22Rv1 (cell line): ENCODE results near the gene AKNA.

Experiments used
- H3K27ac ChIP-seq: fragments of 450-650 bp; 2 replicates; pipeline ENCODE4 v1.5.1; 2017
- ZFX ChIP-seq: fragments of 450-650 bp; IDR thresholded peaks from 2 replicates; pipeline ENCODE4 v1.6.1; 2017; ENCODE audit warnings: antibody characterized with exemption, borderline replicate concordance
- TF ChIP-seq, protein P1 (sequence below): fragments of 450-650 bp; IDR thresholded peaks from 2 replicates; pipeline ENCODE4 v1.5.1; 2017; ENCODE audit warnings: mild to moderate bottlenecking

AKNA gene

DNA sequence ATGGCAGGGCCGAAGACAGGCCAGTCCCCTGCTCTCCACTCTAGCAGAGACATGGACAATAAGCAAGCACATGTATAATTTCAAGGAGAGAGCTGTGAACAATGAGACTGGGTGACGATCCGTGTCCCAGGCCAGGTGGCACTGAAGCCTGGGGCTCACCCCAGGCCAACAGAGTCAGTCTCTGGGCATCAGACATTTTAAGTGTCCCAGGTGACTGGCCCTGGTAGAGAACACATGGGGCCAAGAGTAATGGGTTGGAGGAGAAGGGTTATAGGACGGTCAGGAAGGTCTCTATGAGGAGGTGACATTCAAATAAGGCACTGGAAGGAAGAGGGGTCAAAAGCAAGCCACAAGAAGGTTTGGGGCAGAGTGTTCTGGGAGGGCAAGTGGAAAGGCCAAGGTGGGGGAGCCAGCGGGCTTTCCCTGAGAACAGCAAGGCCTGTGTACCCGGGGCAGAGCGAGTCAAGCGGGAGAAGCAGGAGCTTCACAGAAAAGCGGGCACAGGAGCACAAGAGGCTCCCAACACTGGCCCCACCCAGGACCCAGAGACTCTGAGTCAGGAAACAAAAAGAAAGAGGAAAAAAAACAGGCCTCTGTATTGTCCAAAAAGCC lies 1.1 kb upstream of the AKNA start:
- no peak for TF ChIP-seq ZFX
- TF ChIP-seq, protein P1, sequence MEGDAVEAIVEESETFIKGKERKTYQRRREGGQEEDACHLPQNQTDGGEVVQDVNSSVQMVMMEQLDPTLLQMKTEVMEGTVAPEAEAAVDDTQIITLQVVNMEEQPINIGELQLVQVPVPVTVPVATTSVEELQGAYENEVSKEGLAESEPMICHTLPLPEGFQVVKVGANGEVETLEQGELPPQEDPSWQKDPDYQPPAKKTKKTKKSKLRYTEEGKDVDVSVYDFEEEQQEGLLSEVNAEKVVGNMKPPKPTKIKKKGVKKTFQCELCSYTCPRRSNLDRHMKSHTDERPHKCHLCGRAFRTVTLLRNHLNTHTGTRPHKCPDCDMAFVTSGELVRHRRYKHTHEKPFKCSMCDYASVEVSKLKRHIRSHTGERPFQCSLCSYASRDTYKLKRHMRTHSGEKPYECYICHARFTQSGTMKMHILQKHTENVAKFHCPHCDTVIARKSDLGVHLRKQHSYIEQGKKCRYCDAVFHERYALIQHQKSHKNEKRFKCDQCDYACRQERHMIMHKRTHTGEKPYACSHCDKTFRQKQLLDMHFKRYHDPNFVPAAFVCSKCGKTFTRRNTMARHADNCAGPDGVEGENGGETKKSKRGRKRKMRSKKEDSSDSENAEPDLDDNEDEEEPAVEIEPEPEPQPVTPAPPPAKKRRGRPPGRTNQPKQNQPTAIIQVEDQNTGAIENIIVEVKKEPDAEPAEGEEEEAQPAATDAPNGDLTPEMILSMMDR = no peak
- no peak overlapping the region for H3K27ac ChIP-seq

DNA sequence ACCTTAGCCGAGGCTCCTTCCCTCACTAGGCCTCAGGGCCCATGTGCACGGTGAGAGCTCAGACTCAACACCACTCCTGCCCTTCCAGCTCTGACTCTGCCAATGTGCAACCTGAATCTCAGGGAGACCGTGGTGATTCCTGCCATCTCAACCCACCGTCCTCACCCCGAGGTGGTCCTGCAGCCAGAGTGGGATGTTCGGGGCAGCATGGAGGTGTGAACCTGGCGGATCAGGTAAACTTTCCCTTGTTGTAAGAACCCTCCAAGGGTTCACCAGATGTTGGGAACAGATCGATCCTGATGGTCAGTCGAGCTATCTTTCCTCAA lies 538 bp upstream of the AKNA start:
- TF ChIP-seq, protein P1 = no peak
- TF ChIP-seq ZFX = no peak
- H3K27ac ChIP-seq = no peak overlapping the region

DNA sequence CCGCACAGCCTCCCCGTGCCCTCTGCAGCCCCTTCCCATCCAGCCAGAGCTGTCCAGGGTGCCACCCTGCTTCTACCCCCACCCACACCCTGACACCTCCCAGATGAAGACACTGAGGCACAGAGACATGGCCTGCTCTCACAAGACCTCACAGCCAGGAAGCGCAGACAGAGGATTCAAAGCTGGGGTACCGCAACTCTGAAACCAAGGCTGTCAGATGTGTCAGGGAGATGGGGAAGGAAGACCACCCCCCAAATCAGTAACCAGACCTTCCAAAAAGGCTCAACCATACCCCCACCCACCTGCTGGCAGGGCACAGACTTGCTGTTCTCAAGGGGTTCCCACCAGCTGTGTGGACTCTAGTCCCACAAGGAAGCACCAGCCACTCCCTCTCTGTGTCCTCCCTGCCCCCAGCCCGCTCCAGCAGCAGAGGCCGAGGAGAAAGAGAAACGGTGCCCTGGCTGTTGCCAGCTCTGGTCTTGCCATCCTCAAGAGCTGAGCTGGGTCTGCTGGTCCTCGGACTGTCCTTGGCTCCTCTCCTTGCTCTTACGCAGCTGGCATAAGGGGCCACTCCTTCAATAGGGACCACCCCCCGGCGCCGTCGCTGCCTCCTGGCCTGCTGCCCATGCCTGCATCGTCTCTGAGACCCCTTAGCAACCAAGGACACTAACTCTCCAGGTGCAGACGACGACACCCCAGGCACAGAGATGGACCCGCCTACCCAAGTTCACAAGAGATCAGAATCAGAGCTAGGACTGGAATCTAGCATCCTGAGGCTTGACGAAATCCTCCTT lies 699 bp downstream of the AKNA start:
- no peak overlapping the region for H3K27ac ChIP-seq
- TF ChIP-seq ZFX = no peak
- TF ChIP-seq, protein P1 = no peak

DNA sequence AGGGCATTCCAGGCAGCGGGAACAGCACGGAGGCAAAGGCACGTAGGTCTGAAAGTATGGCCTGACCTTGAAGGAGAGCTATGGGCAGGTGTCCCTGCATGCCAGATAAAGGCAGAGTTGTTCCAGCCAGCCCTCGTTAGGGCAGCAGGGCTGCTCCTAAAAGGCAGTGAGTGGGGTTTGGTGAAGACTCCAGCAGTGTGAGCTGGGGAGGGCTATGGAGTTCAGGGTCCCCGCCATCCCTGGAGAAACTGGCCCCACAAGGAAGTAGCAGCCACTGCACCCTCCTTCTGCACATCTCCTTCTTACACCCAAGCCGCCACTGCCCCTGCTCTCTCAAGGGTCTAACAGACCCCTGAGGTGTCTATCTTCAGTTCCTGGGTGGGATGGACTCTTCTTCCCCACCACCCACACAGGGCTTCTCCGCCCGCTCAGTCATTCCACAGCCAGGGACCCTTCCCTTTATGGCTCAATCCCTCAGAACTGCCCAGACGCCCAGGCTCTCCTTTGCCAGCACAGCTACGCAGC lies 1.4 kb downstream of the AKNA start:
- no peak for TF ChIP-seq ZFX
- TF ChIP-seq, protein P1 = no peak
- no peak overlapping the region for H3K27ac ChIP-seq

DNA sequence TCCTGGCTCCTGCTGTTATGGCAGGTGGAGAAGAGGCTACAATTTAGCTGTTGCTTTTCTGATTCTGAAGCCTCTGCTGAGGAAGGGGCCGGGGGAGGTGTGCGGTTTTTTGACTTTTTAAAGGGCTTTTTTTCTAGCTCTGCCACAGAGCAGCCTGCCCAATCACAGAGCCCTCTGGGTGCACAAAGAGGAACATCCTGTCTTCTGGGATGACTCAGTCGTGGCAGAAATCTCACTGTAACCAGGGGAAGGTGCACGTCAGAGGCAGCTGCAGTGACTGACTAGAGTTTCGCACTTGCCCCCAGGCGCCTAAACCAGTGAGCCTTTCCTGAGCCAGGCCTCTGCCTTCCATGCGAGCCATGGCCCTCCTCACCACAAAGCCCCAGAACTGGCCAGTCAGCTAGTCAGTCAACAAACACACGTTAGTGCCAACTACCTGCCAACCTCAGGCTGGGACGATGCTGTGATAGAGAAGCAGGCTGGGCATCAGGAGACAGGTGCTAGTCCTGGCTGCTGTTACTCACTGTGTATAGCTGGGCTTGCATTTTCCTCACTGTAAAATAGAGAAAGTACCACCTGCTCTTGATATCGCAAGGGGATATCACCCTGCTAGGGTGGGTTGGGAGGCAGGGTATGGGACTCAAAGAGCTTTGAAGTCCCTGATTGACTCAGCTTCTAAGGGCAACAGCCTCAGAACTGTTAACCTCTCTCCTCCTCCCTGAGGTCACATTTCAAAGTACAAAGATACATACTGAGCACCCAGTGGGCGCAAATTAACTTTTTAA lies 2.2 kb downstream of the AKNA start:
- no peak overlapping the region for H3K27ac ChIP-seq

DNA sequence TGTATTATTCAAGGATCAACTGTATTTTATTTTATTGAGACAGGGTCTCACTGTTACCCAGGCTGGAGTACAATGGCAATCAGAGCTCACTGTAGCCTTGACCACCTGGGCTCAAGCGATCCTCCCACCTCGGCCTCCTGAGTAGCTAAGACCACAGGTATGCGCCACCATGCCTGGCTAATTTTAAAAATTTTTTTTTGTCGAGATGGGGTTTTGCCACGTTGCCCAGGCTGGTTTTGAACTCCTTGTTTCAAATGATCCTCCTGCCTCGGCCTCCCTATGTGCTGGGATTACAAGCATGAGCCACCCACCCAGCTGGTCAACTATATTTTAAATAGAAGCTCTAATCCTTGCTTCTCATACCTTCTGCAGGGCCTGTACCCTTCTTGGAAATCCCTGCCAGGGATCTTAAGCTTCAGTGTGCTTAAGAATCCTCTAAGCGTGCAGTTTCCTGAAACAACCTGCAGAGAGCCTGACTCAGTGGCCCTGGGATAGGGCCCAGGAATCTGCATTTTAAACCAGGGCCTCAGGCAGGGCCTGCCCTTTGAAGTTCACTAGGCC lies 2.9 kb downstream of the AKNA start:
- TF ChIP-seq ZFX = no peak
- TF ChIP-seq, protein P1 = no peak
- no peak overlapping the region for H3K27ac ChIP-seq

More for the DNA sequence above, 2.2 kb downstream of the AKNA start:
- TF ChIP-seq, protein P1 = no peak
- TF ChIP-seq ZFX = no peak
